IMR-90 (cell line): ENCODE results near the gene ZNF618.

Experiments used
- BHLHE40 ChIP-seq: fragments of 150-350 bp; IDR thresholded peaks from 2 replicates; pipeline ENCODE4 v1.6.1; 2016; ENCODE audit warnings: mild to moderate bottlenecking, low read depth, low read length
- CEBPB ChIP-seq: IDR thresholded peaks from 2 replicates; pipeline ENCODE4 v1.6.1; 2012; ENCODE audit warnings: low read depth, low read length, improper control_type of control experiment
- CTCF ChIP-seq: conservative IDR thresholded peaks from 2 replicates; pipeline ENCODE4 v1.5.1; 2012; ENCODE audit warnings: mild to moderate bottlenecking, low read depth, low read length, improper control_type of control experiment
- FOS ChIP-seq: fragments of 150-350 bp; IDR thresholded peaks from 2 replicates; pipeline ENCODE4 v1.6.1; 2016; ENCODE audit warnings: low read depth, low read length
- MAFK ChIP-seq: IDR thresholded peaks from 2 replicates; pipeline ENCODE4 v1.6.1; 2012; ENCODE audit warnings: low read depth, low read length, improper control_type of control experiment
- MAZ ChIP-seq: IDR thresholded peaks from 2 replicates; pipeline ENCODE4 v1.6.1; 2012; ENCODE audit warnings: low read depth, mild to moderate bottlenecking, low read length, improper control_type of control experiment, moderate library complexity, borderline replicate concordance
- POLR2A ChIP-seq: IDR thresholded peaks from 2 replicates; pipeline ENCODE4 v1.6.1; 2012; ENCODE audit warnings: mild to moderate bottlenecking, low read depth, low read length
- RAD21 ChIP-seq: IDR thresholded peaks from 2 replicates; pipeline ENCODE4 v1.6.1; 2012; ENCODE audit warnings: low read length, improper control_type of control experiment
- RCOR1 ChIP-seq: IDR thresholded peaks from 2 replicates; pipeline ENCODE4 v1.6.1; 2012; ENCODE audit warnings: mild to moderate bottlenecking, low read length, improper control_type of control experiment; ENCODE audit not compliant: insufficient replicate concordance
- USF2 ChIP-seq: fragments of 150-350 bp; IDR thresholded peaks from 2 replicates; pipeline ENCODE4 v1.6.1; 2017; ENCODE audit warnings: mild to moderate bottlenecking, antibody characterized with exemption, low read length, low read depth

DNA sequence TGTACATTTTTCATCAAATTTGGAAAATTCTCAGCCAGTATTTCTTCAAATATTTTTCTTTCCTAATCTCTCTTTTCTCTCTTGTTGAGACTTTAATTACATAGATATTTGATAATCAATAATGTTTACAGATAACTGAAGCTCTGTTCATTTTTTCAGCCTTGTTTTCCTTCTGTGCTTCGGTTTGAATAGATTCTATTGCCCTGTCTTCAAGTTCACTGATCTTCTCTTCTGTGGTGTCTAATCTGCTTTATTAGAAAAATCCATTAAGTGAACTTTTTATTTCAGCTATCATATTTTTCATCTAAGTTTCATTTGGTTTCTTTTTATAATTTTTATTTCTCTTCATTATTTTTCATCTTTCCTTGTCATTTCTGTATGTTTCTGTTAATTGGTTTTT, 147.9 kb downstream of the ZNF618 start:
- TF ChIP-seq CTCF (no peak), POLR2A (no peak), RAD21 (no peak), MAFK (no peak), FOS (no peak), RCOR1 (no peak), USF2 (no peak), CEBPB (no peak), MAZ (no peak), BHLHE40 (no peak)
